Neuronal stem cell (in vitro differentiated cells): ENCODE results near the gene ALDH2.

Source experiments
- DNase-seq: peaks from one replicate; pipeline ENCODE4 v3.0.0-alpha.2; 2013; ENCODE audit warnings: low spot score
- H2AFZ ChIP-seq: one replicate; pipeline ENCODE4 v1.6.1; 2013; ENCODE audit warnings: mild to moderate bottlenecking, low read length, inconsistent platforms
- H2AK5ac ChIP-seq: 2 replicates; pipeline ENCODE4 v1.6.1; 2013; ENCODE audit warnings: low read depth, mild to moderate bottlenecking, inconsistent platforms, low read length, moderate library complexity, mixed read lengths
- H2BK120ac ChIP-seq: 2 replicates; pipeline ENCODE4 v1.6.1; 2013; ENCODE audit warnings: low read depth, mild to moderate bottlenecking, inconsistent platforms, low read length, moderate library complexity, mixed read lengths
- H2BK12ac ChIP-seq: one replicate; pipeline ENCODE4 v1.6.1; 2013; ENCODE audit warnings: low read length, inconsistent platforms
- H2BK15ac ChIP-seq: 2 replicates; pipeline ENCODE4 v1.6.1; 2013; ENCODE audit warnings: mild to moderate bottlenecking, low read length, inconsistent platforms, mixed read lengths
- H2BK5ac ChIP-seq: one replicate; pipeline ENCODE4 v1.6.1; 2013; ENCODE audit warnings: inconsistent platforms, mild to moderate bottlenecking, low read length, moderate library complexity
- H3K14ac ChIP-seq: one replicate; pipeline ENCODE4 v1.6.1; 2013; ENCODE audit warnings: low read length, inconsistent platforms
- H3K18ac ChIP-seq: 2 replicates; pipeline ENCODE4 v1.6.1; 2013; ENCODE audit warnings: low read length, inconsistent platforms
- H3K23ac ChIP-seq: 2 replicates; pipeline ENCODE4 v1.6.1; 2013; ENCODE audit warnings: low read depth, mild to moderate bottlenecking, mixed read lengths, low read length, inconsistent platforms; ENCODE audit not compliant: poor library complexity
- H3K27ac ChIP-seq: replicated peaks from 3 replicates; pipeline ENCODE4 v1.5.1; 2013; ENCODE audit warnings: low read length, inconsistent platforms
- H3K27me3 ChIP-seq, 3 experiments: 2 replicates each; pipeline ENCODE4 v1.6.1; 2013; ENCODE audit warnings: low read length in 3 of 3, mild to moderate bottlenecking in 2 of 3, inconsistent platforms in 1 of 3, low read depth in 1 of 3, mixed read lengths in 1 of 3, moderate library complexity in 1 of 3; ENCODE audit not compliant: control insufficient read depth in 3 of 3, insufficient read depth in 3 of 3
- H3K36me3 ChIP-seq, 2 donors: replicated peaks in 1 of 2; 2 replicates each; pipeline ENCODE4 v1.6.1; 2013; ENCODE audit warnings: low read length in 2 of 2; ENCODE audit not compliant: control insufficient read depth in 2 of 2, insufficient read depth in 2 of 2
- H3K4ac ChIP-seq: 2 replicates; pipeline ENCODE4 v1.6.1; 2013; ENCODE audit warnings: inconsistent platforms, mild to moderate bottlenecking, low read length, moderate library complexity
- H3K4me1 ChIP-seq, 2 donors: 1 replicate in 1 of 2; 2 replicates in 1 of 2; pipeline ENCODE4 v1.6.1; 2013; ENCODE audit warnings: low read length in 2 of 2, low read depth in 1 of 2; ENCODE audit not compliant: control insufficient read depth in 2 of 2, insufficient read depth in 1 of 2
- H3K4me2 ChIP-seq: one replicate; pipeline ENCODE4 v1.6.1; 2013; ENCODE audit warnings: mild to moderate bottlenecking, low read length, inconsistent platforms; ENCODE audit not compliant: insufficient read depth, poor library complexity, severe bottlenecking
- H3K4me3 ChIP-seq, 2 donors: 2 replicates each; pipeline ENCODE4 v1.5.1; 2013; ENCODE audit warnings: low read length in 2 of 2, mild to moderate bottlenecking in 2 of 2, inconsistent platforms in 1 of 2, moderate library complexity in 1 of 2
- H3K79me1 ChIP-seq: one replicate; pipeline ENCODE4 v1.6.1; 2013; ENCODE audit warnings: low read depth, mild to moderate bottlenecking, inconsistent platforms, low read length, moderate library complexity
- H3K9ac ChIP-seq: one replicate; pipeline ENCODE4 v1.6.1; 2013; ENCODE audit warnings: mild to moderate bottlenecking, low read depth, low read length, inconsistent platforms; ENCODE audit not compliant: poor library complexity
- H3K9me3 ChIP-seq, 2 donors: replicated peaks in 1 of 2; 2 replicates each; pipeline versions ENCODE3 to v1.6.1; 2013; ENCODE audit warnings: low read length in 2 of 2, mild to moderate bottlenecking in 2 of 2, inconsistent platforms in 1 of 2, low read depth in 1 of 2, mixed read lengths in 1 of 2, moderate library complexity in 1 of 2; ENCODE audit not compliant: control insufficient read depth in 2 of 2, insufficient read depth in 1 of 2
- H4K8ac ChIP-seq: one replicate; pipeline ENCODE4 v1.6.1; 2013; ENCODE audit warnings: low read depth, mild to moderate bottlenecking, inconsistent platforms, low read length, moderate library complexity
- H4K91ac ChIP-seq: one replicate; pipeline ENCODE4 v1.6.1; 2013; ENCODE audit warnings: low read length, low read depth, mild to moderate bottlenecking, inconsistent platforms; ENCODE audit not compliant: poor library complexity
- WGBS, 2 donors: extraction: QIAGEN DNeasy Blood & Tissue Kit; methylation state at CpG; one replicate each; pipeline ENCODE4 v1.1.7; 2013; ENCODE audit warnings: missing lambda C conversion rate in 2 of 2, mixed read lengths in 1 of 2; ENCODE audit not compliant: insufficient read length in 2 of 2, insufficient replicate concordance in 1 of 2; ENCODE audit errors: extremely low coverage in 2 of 2; 5-methylcytosine and 5-hydroxymethylcytosine counted together

ALDH2 gene

GRCh38 chr12:111768159-111768895 lies 1.6 kb downstream of the ALDH2 start:
- no peak overlapping the region for H3K27ac ChIP-seq
- H3K4me2 ChIP-seq, result no peak overlapping the region
- peaks cover 2% of the 10 kb centered on the region for H3K79me1 ChIP-seq
- H2BK5ac ChIP-seq, result no peak overlapping the region
- no peak overlapping the region for H2AFZ ChIP-seq
- H3K4me1 ChIP-seq, result peaks cover 8 to 10% of the 10 kb centered on the region in 2 donors
- no peak overlapping the region for H2AK5ac ChIP-seq
- H2BK120ac ChIP-seq, result no peak overlapping the region
- no peak overlapping the region for H3K18ac ChIP-seq
- no peak overlapping the region for H3K23ac ChIP-seq
- H2BK15ac ChIP-seq, result no peak overlapping the region
- no peak overlapping the region for H2BK12ac ChIP-seq
- H3K9me3 ChIP-seq, result peaks cover 0 to 6% of the 10 kb centered on the region in 2 donors
- H3K4ac ChIP-seq, result no peak overlapping the region
- WGBS, 2 donors, result no CpG with 5 or more reads among the region's 9 CpGs
- peaks cover 0 to 44% (median 2%) of the 10 kb centered on the region in 3 experiments for H3K27me3 ChIP-seq
- H3K9ac ChIP-seq, result no peak overlapping the region
- no peak overlapping the region for H3K4me3 ChIP-seq
- H3K14ac ChIP-seq, result no peak overlapping the region
- no peak overlapping the region for H4K8ac ChIP-seq
- no peak for DNase-seq
- H4K91ac ChIP-seq, result no peak overlapping the region
- peaks cover 0 to 4% of the 10 kb centered on the region in 2 donors for H3K36me3 ChIP-seq

GRCh38 chr12:111769599-111769998 lies 2.9 kb downstream of the ALDH2 start:
- Histone ChIP-seq H3K79me1 (peaks cover 2% of the 10 kb centered on the region), H3K9ac (no peak overlapping the region), H4K8ac (no peak overlapping the region), H3K23ac (no peak overlapping the region), H3K4me3 (no peak overlapping the region), H2BK15ac (no peak overlapping the region), H2BK120ac (no peak overlapping the region), H2AK5ac (no peak overlapping the region), H2BK5ac (no peak overlapping the region), H3K4me2 (no peak overlapping the region), H3K4ac (no peak overlapping the region), H2BK12ac (no peak overlapping the region), H3K18ac (no peak overlapping the region), H4K91ac (no peak overlapping the region), H3K4me1 (peaks cover 10 to 15% of the 10 kb centered on the region in 2 donors), H3K14ac (no peak overlapping the region), H3K36me3 (peaks cover 0 to 4% of the 10 kb centered on the region in 2 donors), H3K9me3 (peaks cover 0 to 6% of the 10 kb centered on the region in 2 donors), H3K27ac (no peak overlapping the region), H3K27me3 (peaks cover 0 to 32% (median 2%) of the 10 kb centered on the region in 3 experiments), H2AFZ (no peak overlapping the region)
- DNase-seq, result no peak
- no CpG with 5 or more reads among the region's 8 CpGs for WGBS, 2 donors

- Histone ChIP-seq H3K23ac (no peak overlapping the region), H2AK5ac (no peak overlapping the region), H3K36me3 (peaks cover 0 to 6% of the 10 kb centered on the region in 2 donors), H4K8ac (no peak overlapping the region), H3K9me3 (no peaks in the 10 kb centered on the region), H3K4me1 (peaks cover 3 to 5% of the 10 kb centered on the region in 2 donors), H2BK120ac (no peak overlapping the region), H3K27ac (no peak overlapping the region), H4K91ac (no peak overlapping the region), H2BK12ac (no peak overlapping the region), H3K9ac (no peak overlapping the region), H2AFZ (no peak overlapping the region), H3K14ac (no peak overlapping the region), H3K18ac (no peak overlapping the region), H3K4me2 (no peak overlapping the region), H2BK15ac (no peak overlapping the region), H3K79me1 (peaks cover 4% of the 10 kb centered on the region), H2BK5ac (no peak overlapping the region), H3K27me3 (no peaks in the 10 kb centered on the region), H3K4me3 (no peak overlapping the region), H3K4ac (no peak overlapping the region)
- DNase-seq, result no peak
- no CpG with 5 or more reads among the region's 17 CpGs for WGBS, 2 donors
Observed at GRCh38 chr12:111773801-111774551, 7.2 kb downstream of the ALDH2 start.
